GM23338 (cell line): Measurements from ENCODE around the gene STXBP2.

ENCODE experiments used
- CTCF ChIP-seq, 2 experiments: fragments of 200-600 bp in 1 of 2; sonication (generic) in 1 of 2; conservative IDR thresholded peaks; 2 replicates each; pipeline versions ENCODE4 v1.5.1 to v1.6.1; 2016 to 2017; ENCODE audit warnings: antibody characterized with exemption in 2 of 2, low read depth in 2 of 2, mild to moderate bottlenecking in 2 of 2, moderate library complexity in 1 of 2
- EZH2phosphoT487 ChIP-seq: fragments of 200-600 bp; sonication (generic); IDR thresholded peaks from one replicate; pipeline ENCODE4 v1.8.1; 2018; ENCODE audit warnings: antibody characterized with exemption; ENCODE audit not compliant: unreplicated experiment

DNA sequence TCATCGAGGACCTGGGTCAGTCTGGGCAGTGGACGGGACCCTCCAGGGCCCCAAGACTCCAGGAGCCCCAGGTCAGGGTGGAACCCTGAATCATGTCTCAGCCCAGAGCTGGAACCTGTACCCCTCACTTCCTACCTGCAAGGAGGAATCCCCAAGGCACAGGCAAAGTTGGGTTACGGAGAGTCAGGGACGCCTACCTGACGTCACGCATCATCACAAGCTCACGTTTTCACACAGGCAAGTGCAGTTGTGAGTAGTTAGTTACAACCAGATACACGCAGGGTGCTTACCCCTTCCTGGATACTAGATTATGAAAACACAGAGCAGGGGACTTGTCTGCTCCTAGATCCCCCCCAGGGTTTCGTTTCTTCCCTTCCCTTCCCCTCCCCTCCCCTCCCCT lies 33.9 kb downstream of the STXBP2 start:
- TF ChIP-seq EZH2phosphoT487 (no peak), CTCF (conservative IDR thresholded peaks at IDR 0.05; ENCODE audit: low read depth in 2 of 2) (no peak)
